Trophoblast cell (in vitro differentiated cells and primary cell): ENCODE results near the gene CYP4V2. TPM values are rescaled to one million over a fixed set of nuclear protein-coding genes. Genes with fewer than 3 reads are reported as not detected.

ENCODE experiments used
- DNase-seq, 2 donors: peaks; one replicate each; pipeline ENCODE4 v3.0.0-alpha.2; 2016
- H2AFZ ChIP-seq: 2 replicates; pipeline ENCODE4 v1.6.1; 2013; ENCODE audit warnings: low read length, moderate library complexity, mild to moderate bottlenecking; ENCODE audit not compliant: insufficient read depth, poor library complexity
- H2AK5ac ChIP-seq: 2 replicates; pipeline ENCODE4 v1.6.1; 2013; ENCODE audit warnings: mild to moderate bottlenecking, low read length
- H2BK120ac ChIP-seq: 2 replicates; pipeline ENCODE4 v1.6.1; 2013; ENCODE audit warnings: low read length, mild to moderate bottlenecking, moderate library complexity; ENCODE audit not compliant: insufficient read depth, poor library complexity
- H2BK12ac ChIP-seq: 2 replicates; pipeline ENCODE4 v1.6.1; 2013; ENCODE audit warnings: mild to moderate bottlenecking, low read length, moderate library complexity
- H2BK5ac ChIP-seq: 2 replicates; pipeline ENCODE4 v1.6.1; 2013; ENCODE audit warnings: low read length, low read depth, moderate library complexity, mild to moderate bottlenecking; ENCODE audit not compliant: poor library complexity
- H3K14ac ChIP-seq: 2 replicates; pipeline ENCODE4 v1.6.1; 2013; ENCODE audit warnings: mild to moderate bottlenecking, low read length
- H3K18ac ChIP-seq: 2 replicates; pipeline ENCODE4 v1.6.1; 2013; ENCODE audit warnings: mild to moderate bottlenecking, low read length
- H3K23ac ChIP-seq: 2 replicates; pipeline ENCODE4 v1.6.1; 2013; ENCODE audit warnings: low read length
- H3K27ac ChIP-seq: 2 replicates; pipeline ENCODE4 v1.5.1; 2013; ENCODE audit warnings: low read depth, mild to moderate bottlenecking, inconsistent platforms, low read length, moderate library complexity
- H3K27me3 ChIP-seq: 2 replicates; pipeline ENCODE4 v1.6.1; 2013; ENCODE audit warnings: inconsistent platforms, mild to moderate bottlenecking, low read length, moderate library complexity; ENCODE audit not compliant: insufficient read depth
- H3K36me3 ChIP-seq, 2 experiments: 1 replicate in 1 of 2; 2 replicates in 1 of 2; pipeline ENCODE4 v1.6.1; 2013; ENCODE audit warnings: low read length in 2 of 2, mild to moderate bottlenecking in 2 of 2, moderate library complexity in 1 of 2; ENCODE audit not compliant: insufficient read depth in 2 of 2, control insufficient read depth in 1 of 2
- H3K4ac ChIP-seq: 2 replicates; pipeline ENCODE4 v1.6.1; 2013; ENCODE audit warnings: low read depth, mild to moderate bottlenecking, low read length, moderate library complexity
- H3K4me1 ChIP-seq, 2 experiments: 1 replicate in 1 of 2; 2 replicates in 1 of 2; pipeline ENCODE4 v1.6.1; 2013; ENCODE audit warnings: low read length in 2 of 2, mild to moderate bottlenecking in 2 of 2, moderate library complexity in 1 of 2; ENCODE audit not compliant: insufficient read depth in 2 of 2, control insufficient read depth in 1 of 2
- H3K4me2 ChIP-seq: 2 replicates; pipeline ENCODE4 v1.6.1; 2013; ENCODE audit warnings: inconsistent platforms, mild to moderate bottlenecking, low read length, moderate library complexity
- H3K4me3 ChIP-seq: 2 replicates; pipeline ENCODE4 v1.5.1; 2013; ENCODE audit warnings: mild to moderate bottlenecking, low read depth, low read length, inconsistent platforms
- H3K79me1 ChIP-seq: one replicate; pipeline ENCODE4 v1.6.1; 2013; ENCODE audit warnings: low read length
- H3K79me2 ChIP-seq: 2 replicates; pipeline ENCODE4 v1.6.1; 2013; ENCODE audit warnings: low read length, mild to moderate bottlenecking; ENCODE audit not compliant: control insufficient read depth, insufficient read depth, poor library complexity
- H3K9ac ChIP-seq: 2 replicates; pipeline ENCODE4 v1.6.1; 2013; ENCODE audit warnings: mild to moderate bottlenecking, low read length
- H3K9me3 ChIP-seq: 2 replicates; pipeline ENCODE4 v1.6.1; 2013; ENCODE audit warnings: low read depth, mild to moderate bottlenecking, control low read depth, inconsistent platforms, low read length; ENCODE audit not compliant: insufficient read depth
- H4K12ac ChIP-seq: 2 replicates; pipeline ENCODE4 v1.6.1; 2013; ENCODE audit warnings: low read depth, mild to moderate bottlenecking, low read length, moderate library complexity
- H4K8ac ChIP-seq: 2 replicates; pipeline ENCODE4 v1.6.1; 2013; ENCODE audit warnings: low read depth, mild to moderate bottlenecking, low read length, moderate library complexity
- H4K91ac ChIP-seq: one replicate; pipeline ENCODE4 v1.6.1; 2013; ENCODE audit warnings: low read depth, mild to moderate bottlenecking, low read length, moderate library complexity
- WGBS: extraction: QIAGEN DNeasy Blood & Tissue Kit; methylation state at CpG from one replicate; pipeline ENCODE4 v1.1.7; 2013; ENCODE audit warnings: missing lambda C conversion rate; ENCODE audit not compliant: insufficient read length, insufficient coverage; ENCODE audit errors: extremely low coverage; 5-methylcytosine and 5-hydroxymethylcytosine counted together
- polyA plus RNA-seq: library from polyadenylated mRNA; stranded (reverse); fragments of 200-250 nt; gene quantifications from 2 replicates; pipeline ENCODE4 v1.2.3, GENCODE V29; 2013

Gene CYP4V2
- polyA plus RNA-seq, result 0.44 and 0.49 TPM in 2 replicates

GRCh38 chr4:186191200-186192065, at the start of gene CYP4V2:
Gene CYP4V2, plus strand, starts transcription at chr4:186191567. Its CDS starts 257 bp downstream, at chr4:186191824.
- H2BK12ac ChIP-seq, result no peak within 1 kb of the TSS
- H3K18ac ChIP-seq, result peak within 1 kb of the TSS; percentile 75
- no peaks in the 10 kb centered on the region for H3K9me3 ChIP-seq
- H3K9ac ChIP-seq, result peak within 1 kb of the TSS; percentile 71
- peak within 1 kb of the TSS; percentile 86 for H3K4me2 ChIP-seq
- peak within 1 kb of the TSS; percentile 97 for H2AFZ ChIP-seq
- H3K23ac ChIP-seq, result no peak within 1 kb of the TSS
- H4K12ac ChIP-seq, result peak within 1 kb of the TSS; percentile 83
- DNase-seq, result peak; percentile 69 to 90
- H4K8ac ChIP-seq, result peak within 1 kb of the TSS; percentile 79
- H3K14ac ChIP-seq, result peak within 1 kb of the TSS; percentile 82
- peaks cover 10% of the 10 kb centered on the region for H3K79me1 ChIP-seq
- no peak within 1 kb of the TSS for H2AK5ac ChIP-seq
- peak within 1 kb of the TSS; percentile 86 for H3K4me3 ChIP-seq
- peaks cover 6% of the 10 kb centered on the region for H3K27me3 ChIP-seq
- H3K27ac ChIP-seq, result peak within 1 kb of the TSS; percentile 22
- H2BK5ac ChIP-seq, result peak within 1 kb of the TSS; percentile 1
- H4K91ac ChIP-seq, result peak within 1 kb of the TSS; percentile 67
- peak within 1 kb of the TSS; percentile 68 for H2BK120ac ChIP-seq
- WGBS, result no CpG with 5 or more reads among the region's 107 CpGs
- peaks cover 3% of the 10 kb centered on the region for H3K79me2 ChIP-seq
- H3K4me1 ChIP-seq, result no peaks in the 10 kb centered on the region
- H3K4ac ChIP-seq, result peak within 1 kb of the TSS; percentile 24
- H3K36me3 ChIP-seq, result no peaks in the 10 kb centered on the region

- Histone ChIP-seq H3K4ac (no peak overlapping the region), H3K4me3 (peak overlapping the region; percentile 63), H4K12ac (no peak overlapping the region), H3K27me3 (no peaks in the 10 kb centered on the region), H3K79me2 (no peaks in the 10 kb centered on the region), H3K27ac (no peak overlapping the region), H2BK12ac (no peak overlapping the region), H4K91ac (peak overlapping the region; percentile 28), H2AFZ (peak overlapping the region; percentile 66), H3K4me2 (peak overlapping the region; percentile 97), H2AK5ac (no peak overlapping the region), H3K23ac (no peak overlapping the region), H3K4me1 (peaks cover 4 to 11% of the 10 kb centered on the region in 2 experiments), H3K9me3 (no peaks in the 10 kb centered on the region), H3K9ac (no peak overlapping the region), H3K14ac (peak overlapping the region; percentile 52), H3K18ac (no peak overlapping the region), H3K79me1 (peaks cover 1% of the 10 kb centered on the region), H2BK5ac (no peak overlapping the region), H2BK120ac (no peak overlapping the region), H4K8ac (peak overlapping the region; percentile 39), H3K36me3 (no peaks in the 10 kb centered on the region)
- peak; percentile 22 to 40 for DNase-seq
- WGBS, result no CpG with 5 or more reads among the region's 72 CpGs
Measured at GRCh38 chr4:186144198-186144945, 47.0 kb upstream of the CYP4V2 start.

- no peaks in the 10 kb centered on the region for H3K9me3 ChIP-seq
- H3K79me1 ChIP-seq, result peaks cover 1% of the 10 kb centered on the region
- H2BK120ac ChIP-seq, result no peak overlapping the region
- H3K36me3 ChIP-seq, result no peaks in the 10 kb centered on the region
- peak overlapping the region; percentile 74 for H3K4me3 ChIP-seq
- H4K91ac ChIP-seq, result no peak overlapping the region
- H2AK5ac ChIP-seq, result no peak overlapping the region
- H4K8ac ChIP-seq, result no peak overlapping the region
- peak; percentile 32 to 55 for DNase-seq
- peak overlapping the region; percentile 55 for H3K18ac ChIP-seq
- H2BK5ac ChIP-seq, result no peak overlapping the region
- peaks cover 4 to 12% of the 10 kb centered on the region in 2 experiments for H3K4me1 ChIP-seq
- H3K4me2 ChIP-seq, result peak overlapping the region; percentile 97
- H3K4ac ChIP-seq, result no peak overlapping the region
- H3K14ac ChIP-seq, result peak overlapping the region; percentile 1
- H3K23ac ChIP-seq, result no peak overlapping the region
- H3K27ac ChIP-seq, result no peak overlapping the region
- H3K27me3 ChIP-seq, result no peaks in the 10 kb centered on the region
- H2AFZ ChIP-seq, result peak overlapping the region; percentile 2
- H4K12ac ChIP-seq, result no peak overlapping the region
- no peak overlapping the region for H2BK12ac ChIP-seq
- H3K9ac ChIP-seq, result peak overlapping the region; percentile 41
- no CpG with 5 or more reads among the region's 54 CpGs for WGBS
- H3K79me2 ChIP-seq, result no peaks in the 10 kb centered on the region
Measured at GRCh38 chr4:186144946-186145569, 46.3 kb upstream of the CYP4V2 start.

GRCh38 chr4:186146458-186146857, 44.9 kb upstream of the CYP4V2 start:
- H3K36me3 ChIP-seq, result no peaks in the 10 kb centered on the region
- no peak overlapping the region for H3K23ac ChIP-seq
- H2BK5ac ChIP-seq, result no peak overlapping the region
- peaks cover 4 to 13% of the 10 kb centered on the region in 2 experiments for H3K4me1 ChIP-seq
- H3K27ac ChIP-seq, result no peak overlapping the region
- no peak overlapping the region for H2BK12ac ChIP-seq
- peaks cover 1% of the 10 kb centered on the region for H3K79me1 ChIP-seq
- no peak overlapping the region for H3K4me3 ChIP-seq
- no peak overlapping the region for H3K14ac ChIP-seq
- no peak overlapping the region for H3K4ac ChIP-seq
- no peak overlapping the region for H2AK5ac ChIP-seq
- H4K91ac ChIP-seq, result no peak overlapping the region
- WGBS, result no CpG with 5 or more reads among the region's 9 CpGs
- DNase-seq, result no peak
- H4K8ac ChIP-seq, result no peak overlapping the region
- no peak overlapping the region for H2BK120ac ChIP-seq
- no peaks in the 10 kb centered on the region for H3K79me2 ChIP-seq
- no peaks in the 10 kb centered on the region for H3K9me3 ChIP-seq
- no peak overlapping the region for H3K18ac ChIP-seq
- no peak overlapping the region for H2AFZ ChIP-seq
- H3K27me3 ChIP-seq, result no peaks in the 10 kb centered on the region
- H3K4me2 ChIP-seq, result no peak overlapping the region
- no peak overlapping the region for H3K9ac ChIP-seq
- H4K12ac ChIP-seq, result no peak overlapping the region
